ENCODE results near the gene DPP6.

DPP6 gene

DNA sequence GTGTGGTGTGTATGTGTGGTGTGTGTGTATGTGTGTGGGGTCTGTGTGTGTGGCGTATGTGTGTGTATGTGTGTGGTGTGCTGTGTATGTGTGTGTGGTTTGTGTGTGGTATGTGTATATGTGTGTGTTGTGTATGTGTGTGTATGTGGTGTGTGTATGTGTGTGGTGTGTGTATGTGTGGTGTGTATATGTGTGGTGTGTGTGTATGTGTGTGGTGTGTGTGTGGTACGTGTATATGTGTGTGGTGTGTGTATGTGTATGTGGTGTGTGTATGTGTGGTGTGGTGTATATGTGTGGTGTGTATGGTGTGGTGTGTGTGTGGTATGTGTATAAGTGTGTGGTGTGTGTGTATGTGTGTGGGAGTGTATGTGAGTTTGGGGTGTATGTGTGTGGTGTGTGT, 522.0 kb downstream of the DPP6 start:
- Histone ChIP-seq H3K36me3 (ENCODE audit: insufficient read depth, low read length) (no peaks in the 10 kb centered on the region), H2AFZ (ENCODE audit: low read length) (no peak overlapping the region), H3K4me1 (ENCODE audit: insufficient read depth, low read length, poor library complexity, severe bottlenecking) (no peaks in the 10 kb centered on the region), H4K20me1 (ENCODE audit: insufficient read depth, low read length, poor library complexity, severe bottlenecking) (no peaks in the 10 kb centered on the region), H3K9me3 (ENCODE audit: insufficient read depth, low read depth, low read length) (peaks cover 2% of the 10 kb centered on the region; the same call in 1 of the 2 replicates), H3F3A (ENCODE audit: low read depth) (no peaks in the 10 kb centered on the region), H3K79me2 (ENCODE audit: insufficient read depth, low read length) (no peaks in the 10 kb centered on the region), H3K27me3 (ENCODE audit: insufficient read depth, low read length, poor library complexity, severe bottlenecking) (no peaks in the 10 kb centered on the region), H3K9me2 (replicated peaks; ENCODE audit: low read depth, low read length) (no peaks in the 10 kb centered on the region), H3K9ac (ENCODE audit: low read depth, low read length, poor library complexity, severe bottlenecking) (no peak overlapping the region), H3K4me2 (ENCODE audit: low read depth, low read length, poor library complexity, severe bottlenecking) (no peak overlapping the region), H3K4me3 (ENCODE audit: low read length, poor library complexity, severe bottlenecking) (no peak overlapping the region)
- TF ChIP-seq CTCF (conservative IDR thresholded peaks at IDR 0.05; ENCODE audit: low read length): no peak
- no peak for TF ChIP-seq EZH2phosphoT487 (IDR thresholded peaks at IDR 0.05; ENCODE audit: borderline replicate concordance)

GRCh38 chr7:154575497-154575896, 523.3 kb downstream of the DPP6 start:
- Histone ChIP-seq H3K4me3 (ENCODE audit: low read length, poor library complexity, severe bottlenecking) (no peak overlapping the region), H3K4me2 (ENCODE audit: low read depth, low read length, poor library complexity, severe bottlenecking) (no peak overlapping the region)

DNA sequence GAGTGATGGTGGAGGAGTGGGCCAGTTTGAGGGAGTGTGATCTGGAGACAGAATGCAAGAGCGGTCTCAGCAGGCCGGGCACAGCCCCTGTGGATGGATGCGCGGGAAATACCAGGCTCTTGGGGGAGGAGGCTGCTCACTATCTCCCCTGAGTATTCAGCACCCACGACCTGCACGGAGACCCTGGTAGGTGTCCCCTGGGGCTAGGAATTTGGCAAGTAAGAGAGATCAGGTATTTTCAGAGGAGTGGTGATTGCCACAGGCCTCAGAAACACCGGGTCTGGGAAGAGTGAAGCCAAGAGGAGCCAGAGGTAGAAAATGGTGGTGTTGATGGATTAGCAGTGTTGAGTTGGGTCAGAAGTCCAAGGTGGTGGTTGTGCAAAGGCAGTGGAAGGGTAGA, 524.4 kb downstream of the DPP6 start:
- Histone ChIP-seq H3K36me3 (ENCODE audit: insufficient read depth, low read length) (no peaks in the 10 kb centered on the region), H2AFZ (ENCODE audit: low read length) (no peak overlapping the region), H3K4me1 (ENCODE audit: insufficient read depth, low read length, poor library complexity, severe bottlenecking) (no peaks in the 10 kb centered on the region), H3F3A (ENCODE audit: low read depth) (no peaks in the 10 kb centered on the region), H3K4me3 (ENCODE audit: low read length, poor library complexity, severe bottlenecking) (no peak overlapping the region), H3K9me2 (replicated peaks; ENCODE audit: low read depth, low read length) (no peaks in the 10 kb centered on the region), H3K4me2 (ENCODE audit: low read depth, low read length, poor library complexity, severe bottlenecking) (no peak overlapping the region), H3K27me3 (ENCODE audit: insufficient read depth, low read length, poor library complexity, severe bottlenecking) (no peaks in the 10 kb centered on the region), H3K79me2 (ENCODE audit: insufficient read depth, low read length) (no peaks in the 10 kb centered on the region), H3K9me3 (ENCODE audit: insufficient read depth, low read depth, low read length) (peaks cover 4% of the 10 kb centered on the region; the same call in 1 of the 2 replicates), H3K9ac (ENCODE audit: low read depth, low read length, poor library complexity, severe bottlenecking) (no peak overlapping the region), H4K20me1 (ENCODE audit: insufficient read depth, low read length, poor library complexity, severe bottlenecking) (no peaks in the 10 kb centered on the region)
- TF ChIP-seq CTCF (conservative IDR thresholded peaks at IDR 0.05; ENCODE audit: low read length) (no peak), EZH2phosphoT487 (IDR thresholded peaks at IDR 0.05; ENCODE audit: borderline replicate concordance) (no peak)

More at GRCh38 chr7:154575497-154575896, 523.3 kb downstream of the DPP6 start:
- Histone ChIP-seq H3K9ac (ENCODE audit: low read depth, low read length, poor library complexity, severe bottlenecking) (no peak overlapping the region), H4K20me1 (ENCODE audit: insufficient read depth, low read length, poor library complexity, severe bottlenecking) (no peaks in the 10 kb centered on the region), H3K36me3 (ENCODE audit: insufficient read depth, low read length) (no peaks in the 10 kb centered on the region), H3F3A (ENCODE audit: low read depth) (no peaks in the 10 kb centered on the region), H3K9me3 (ENCODE audit: insufficient read depth, low read depth, low read length) (peaks cover 2% of the 10 kb centered on the region; the same call in 1 of the 2 replicates), H2AFZ (ENCODE audit: low read length) (no peak overlapping the region), H3K27me3 (ENCODE audit: insufficient read depth, low read length, poor library complexity, severe bottlenecking) (no peaks in the 10 kb centered on the region), H3K9me2 (replicated peaks; ENCODE audit: low read depth, low read length) (no peaks in the 10 kb centered on the region), H3K79me2 (ENCODE audit: insufficient read depth, low read length) (no peaks in the 10 kb centered on the region), H3K4me1 (ENCODE audit: insufficient read depth, low read length, poor library complexity, severe bottlenecking) (no peaks in the 10 kb centered on the region)
- TF ChIP-seq EZH2phosphoT487 (IDR thresholded peaks at IDR 0.05; ENCODE audit: borderline replicate concordance): no peak
- TF ChIP-seq CTCF (conservative IDR thresholded peaks at IDR 0.05; ENCODE audit: low read length): no peak

All from Loucy (cell line).